ENCODE measurements around the gene PRR33.
A peak's percentile ranks its signal among the peaks of the same experiment; 100 is the strongest.
"Not testable (repeated sequence)": the region's sequence is repeated elsewhere in the genome, so short reads cannot be mapped to it uniquely, and the experiment has no call there.

The PRR33 gene

DNA sequence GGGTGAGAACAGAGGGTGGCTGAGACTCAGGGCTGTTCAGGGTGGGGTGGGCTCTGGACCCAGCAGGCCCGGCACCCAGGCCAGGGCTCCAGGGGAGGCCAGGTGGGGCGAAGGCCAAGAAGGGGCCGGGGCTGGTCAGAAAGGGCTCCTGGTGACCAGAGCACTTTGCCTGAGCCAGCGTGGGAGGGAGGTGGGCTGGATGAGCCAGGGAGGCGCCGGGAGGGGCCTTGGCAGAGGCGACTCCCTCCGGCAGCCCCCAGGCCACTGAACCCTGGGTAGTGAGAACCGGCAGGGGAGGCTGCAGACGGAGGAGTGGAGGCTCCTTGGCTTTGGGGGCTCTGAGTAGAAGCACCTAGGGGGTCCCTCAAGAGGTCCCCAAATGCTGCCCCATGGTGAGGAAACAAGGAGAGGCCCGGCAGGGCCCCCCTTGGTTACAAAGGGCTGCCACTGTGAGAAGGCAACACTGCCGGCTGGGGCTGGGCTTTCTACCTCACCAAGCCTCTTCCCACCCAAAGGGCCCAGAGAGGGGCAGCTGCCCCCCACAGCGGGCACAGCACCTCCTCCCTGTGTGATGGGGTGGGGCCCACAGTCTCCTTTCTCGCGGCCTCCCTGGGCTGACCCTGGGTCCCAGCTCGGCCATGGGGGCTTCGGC, 17.1 kb downstream of the PRR33 start:
- DNase-seq, result not testable (repeated sequence)

GRCh38 chr11:1873813-1874150, 17.9 kb downstream of the PRR33 start:
- DNase-seq, result not testable (repeated sequence)

DNA sequence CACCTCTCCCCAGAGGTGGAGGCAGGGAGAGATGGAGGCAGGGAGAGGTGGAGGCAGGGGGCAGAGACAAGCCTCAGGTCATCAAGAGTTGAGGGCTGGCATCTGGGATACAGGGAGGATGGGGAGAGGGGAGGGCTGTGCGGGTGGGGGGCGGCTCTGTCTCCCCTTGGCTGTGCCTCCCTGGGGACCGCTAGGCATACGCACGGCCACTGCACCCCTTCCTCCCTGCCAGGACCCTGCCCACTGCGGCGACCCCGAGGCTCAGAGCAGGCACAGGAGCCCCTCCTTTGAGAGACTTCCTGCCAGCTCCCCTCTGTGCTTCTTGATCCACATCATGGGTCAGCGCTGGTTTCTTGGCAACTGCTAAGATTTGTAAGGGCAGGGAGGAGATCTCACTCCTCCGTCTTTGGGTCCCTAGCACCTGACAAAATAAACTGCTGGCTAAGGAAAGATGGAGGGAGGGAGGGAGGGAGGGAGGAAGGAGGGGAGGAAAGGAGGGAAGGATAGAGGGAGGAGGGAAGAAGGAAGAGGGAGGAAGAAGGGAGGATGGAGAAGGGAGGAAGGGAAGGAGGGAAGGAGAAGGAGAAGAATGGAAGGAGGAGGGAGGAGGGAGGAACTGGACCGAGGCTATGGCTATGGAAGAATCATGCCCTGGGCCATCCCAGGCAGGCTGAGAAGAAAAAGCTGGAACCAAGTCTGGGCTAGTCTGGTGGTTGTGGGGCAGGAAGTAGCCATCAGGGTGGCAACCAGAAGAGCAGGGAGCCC, 18.5 kb downstream of the PRR33 start:
- DNase-seq, result no peak

DNA sequence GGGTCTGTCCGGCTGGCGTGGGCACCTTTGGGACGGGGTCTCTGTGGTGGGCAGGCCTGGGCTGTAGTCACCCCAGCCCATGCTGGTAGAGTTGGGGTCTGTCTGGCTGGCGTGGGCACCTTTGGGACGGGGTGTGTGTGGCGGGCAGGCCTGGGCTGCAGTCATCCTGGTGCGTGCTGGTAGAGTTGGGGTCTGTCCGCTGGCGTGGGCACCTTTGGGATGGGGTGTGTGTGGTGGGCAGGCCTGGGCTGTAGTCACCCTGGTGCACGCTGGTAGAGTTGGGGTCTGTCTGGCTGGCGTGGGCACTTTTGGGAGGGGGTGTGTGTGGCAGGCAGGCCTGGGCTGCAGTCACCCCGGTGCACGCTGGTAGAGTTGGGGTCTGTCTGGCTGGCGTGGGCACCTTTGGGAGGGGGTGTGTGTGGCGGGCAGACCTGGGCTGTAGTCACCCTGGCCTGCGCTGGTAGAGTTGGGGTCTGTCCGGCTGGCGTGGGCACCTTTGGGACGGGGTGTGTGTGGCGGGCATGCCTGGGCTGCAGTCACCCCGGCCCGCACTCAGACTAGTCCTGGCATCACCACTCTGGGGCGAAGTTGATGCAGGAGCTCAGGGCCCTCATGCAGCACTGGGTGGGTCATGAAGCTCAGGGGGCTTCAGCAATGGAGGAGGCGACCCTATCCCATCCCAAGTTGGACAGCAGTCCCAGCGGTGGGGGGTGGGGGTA, 19.3 kb downstream of the PRR33 start:
- no peak for DNase-seq

DNA sequence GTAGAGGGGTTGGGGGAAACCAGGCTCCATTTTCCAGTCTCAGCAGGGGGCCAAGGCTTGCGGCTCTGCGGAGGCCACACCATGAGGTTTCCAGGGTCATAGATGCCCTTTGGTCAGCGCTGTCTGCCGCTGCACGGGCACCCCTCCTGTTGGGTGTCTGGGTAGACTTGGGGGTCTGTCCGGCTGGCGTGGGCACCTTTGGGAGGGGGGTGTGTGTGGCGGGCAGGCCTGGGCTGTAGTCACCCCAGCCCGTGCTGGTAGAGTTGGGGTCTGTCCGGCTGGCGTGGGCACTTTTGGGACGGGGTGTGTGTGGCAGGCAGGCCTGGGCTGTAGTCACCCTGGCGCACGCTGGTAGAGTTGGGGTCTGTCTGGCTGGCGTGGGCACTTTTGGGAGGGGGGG, 20.2 kb downstream of the PRR33 start:
- DNase-seq, result no peak

DNA sequence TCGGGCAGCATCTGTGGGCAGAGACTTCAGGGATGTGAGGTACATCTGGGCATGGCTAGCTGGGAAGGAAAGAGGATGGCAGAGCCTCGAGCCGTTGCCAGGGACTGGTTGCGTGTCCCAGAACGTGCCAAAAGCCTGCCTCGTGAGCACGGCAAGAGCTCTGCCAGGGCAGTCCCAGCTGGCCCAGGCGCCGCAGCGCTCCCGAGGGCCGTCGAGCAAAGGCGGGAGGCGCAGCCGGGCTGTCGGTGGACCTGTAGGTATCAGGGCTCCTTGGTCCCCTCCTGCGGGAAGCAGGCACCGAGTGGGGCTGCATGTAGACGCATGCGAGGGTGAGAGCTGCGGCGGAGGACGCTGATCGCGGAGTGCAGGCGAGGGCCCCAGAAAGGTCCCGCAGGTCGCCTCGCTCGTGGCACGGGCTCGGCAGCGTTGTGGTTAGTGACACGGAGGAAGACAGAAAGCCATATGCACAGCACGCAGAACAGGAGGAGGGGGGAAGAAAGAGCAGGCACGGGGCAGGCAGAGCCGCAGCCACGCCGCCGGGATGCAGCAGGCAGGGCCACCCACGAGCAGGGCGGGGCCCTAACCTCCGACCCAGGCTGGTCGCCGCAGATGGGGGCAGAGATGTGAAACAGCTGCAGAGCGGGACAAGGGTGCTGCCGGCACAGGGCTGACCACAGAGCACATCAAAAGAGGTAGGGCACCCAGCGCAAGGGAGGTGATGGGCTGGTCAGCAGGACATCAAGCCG, 20.8 kb downstream of the PRR33 start:
- peak; percentile 68 for DNase-seq

- no peak for DNase-seq
Measured at GRCh38 chr11:1870326-1870696, 21.4 kb downstream of the PRR33 start.

GRCh38 chr11:1869427-1870325, 22.0 kb downstream of the PRR33 start:
- no peak for DNase-seq

GRCh38 chr11:1868636-1869291, 22.9 kb downstream of the PRR33 start:
- DNase-seq, result no peak

DNA sequence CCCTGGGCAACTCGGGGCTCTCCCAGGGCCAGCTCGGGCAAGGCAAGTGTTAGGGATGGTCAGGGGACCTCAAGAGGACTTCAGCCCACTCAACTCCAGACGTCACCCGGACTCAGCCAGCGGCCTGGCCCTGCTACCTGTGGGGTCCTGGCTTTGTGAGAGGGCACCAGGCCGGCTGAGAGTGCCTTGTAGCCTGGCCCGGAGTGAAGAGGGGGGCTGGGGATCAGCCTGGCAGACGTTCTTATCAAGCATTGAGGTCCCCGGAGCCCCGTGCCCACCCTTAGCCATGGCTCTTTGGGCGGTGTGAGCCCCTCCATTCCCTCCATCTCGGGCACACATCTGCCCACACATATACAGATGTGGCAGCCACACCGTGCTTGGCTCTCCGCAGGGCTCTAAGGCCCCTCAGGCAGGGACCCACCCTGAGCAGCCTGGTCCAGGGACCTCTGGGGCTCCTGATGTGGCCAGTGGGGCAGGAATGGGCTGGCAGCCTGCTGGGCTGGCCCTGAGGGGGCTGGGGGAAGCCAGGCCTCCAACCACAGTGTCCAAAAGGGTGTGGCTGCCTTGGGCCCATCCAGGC, 23.5 kb downstream of the PRR33 start:
- no peak for DNase-seq

GRCh38 chr11:1867381-1867780, 24.3 kb downstream of the PRR33 start:
- no peak for DNase-seq

GRCh38 chr11:1866776-1867175, 24.9 kb downstream of the PRR33 start:
- DNase-seq, result no peak

DNA sequence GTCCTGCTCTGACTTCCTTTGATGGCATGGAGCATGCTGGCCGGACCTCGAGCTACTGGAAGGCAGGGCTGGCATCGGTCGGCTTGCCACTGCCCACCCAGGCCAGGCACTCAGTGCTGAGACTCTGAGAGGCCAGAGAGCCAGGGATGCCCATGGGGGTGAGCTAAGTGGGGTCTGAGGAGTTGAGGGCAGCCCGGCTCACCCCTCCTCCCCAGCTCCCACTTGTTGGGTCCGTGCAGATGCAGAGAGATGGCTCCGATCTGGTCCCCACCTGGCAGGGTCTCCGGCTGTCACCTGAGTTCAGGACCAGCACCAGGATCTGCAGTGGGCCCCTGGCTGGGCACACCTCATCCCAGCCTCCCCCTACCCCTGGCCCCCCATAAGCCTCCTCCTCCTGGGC, 25.5 kb downstream of the PRR33 start:
- DNase-seq, result no peak

GRCh38 chr11:1864831-1865665, 26.6 kb downstream of the PRR33 start:
- DNase-seq, result no peak

DNA sequence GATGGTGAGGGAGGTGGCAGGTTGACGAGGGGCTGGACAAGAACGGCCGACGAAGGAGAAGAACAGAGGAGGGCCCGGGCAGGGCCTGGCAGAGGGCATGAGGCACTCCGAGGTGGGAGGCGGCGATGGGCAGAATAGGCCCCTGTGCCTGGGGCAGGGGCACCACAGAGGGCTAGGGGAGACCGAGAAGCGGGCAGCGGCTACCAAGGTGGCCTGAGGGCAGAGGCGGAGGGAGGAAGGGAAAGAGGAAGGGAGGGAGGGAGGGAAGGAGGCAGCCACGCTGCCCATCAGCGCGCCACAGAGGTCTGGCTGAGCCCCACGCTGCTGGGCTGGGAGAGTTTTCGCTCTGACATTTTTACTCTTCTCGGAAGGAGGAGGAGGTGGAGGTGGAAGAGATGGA, 27.5 kb downstream of the PRR33 start:
- no peak for DNase-seq

GRCh38 chr11:1863352-1864216, 28.1 kb downstream of the PRR33 start:
- DNase-seq, result no peak

GRCh38 chr11:1862588-1863351, 28.9 kb downstream of the PRR33 start:
- DNase-seq, result no peak

Data from CD4-positive, alpha-beta T cell treated with Interleukin-6 for 4 hours (primary cell).